ENCODE results near the gene AHDC1. TPM values are rescaled to one million over a fixed set of nuclear protein-coding genes. Genes with fewer than 3 reads are reported as not detected.

Gene AHDC1
- total RNA-seq, 4 donors from 2014 or later = 14.7 to 54.3 (median 35.4) TPM

DNA sequence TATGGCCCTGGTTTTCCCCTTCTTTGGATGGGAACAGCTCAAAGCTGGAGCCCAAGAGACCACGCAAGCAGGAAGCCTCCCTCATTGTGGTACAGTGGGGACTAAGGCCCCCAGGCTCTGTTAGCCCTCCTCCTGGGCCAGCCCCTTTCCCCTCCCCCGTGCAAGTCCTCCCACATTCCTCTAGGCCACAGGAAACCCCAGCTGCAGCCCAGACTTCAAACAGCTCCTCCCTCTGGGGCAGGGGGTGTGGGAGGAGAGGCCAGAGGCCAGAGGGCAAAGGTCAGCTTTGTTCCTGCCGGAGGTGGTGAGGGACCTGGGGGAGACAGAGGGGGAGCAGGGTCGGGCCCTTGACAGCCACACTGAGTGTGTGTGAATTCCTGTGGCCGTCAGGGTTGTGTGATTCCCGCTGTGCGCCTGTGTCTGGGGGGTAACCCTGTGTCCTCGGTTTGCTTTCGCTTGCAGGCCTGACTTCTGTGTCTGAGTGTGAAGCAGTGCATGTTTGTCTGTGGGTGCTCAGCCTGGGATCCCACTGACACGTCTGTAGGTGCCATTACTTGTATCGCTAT, 3.4 kb upstream of the AHDC1 start:
- no peak overlapping the region for H3K4me3 ChIP-seq
- WGBS = 63% methylated on average over 8 of the region's 11 CpGs
- H3K4me1 ChIP-seq = peaks cover 10 to 43% (median 35%) of the 10 kb centered on the region in 4 donors
- no peaks in the 10 kb centered on the region for H3K9me3 ChIP-seq
- no peak overlapping the region for H3K27ac ChIP-seq (replicated peaks in 1 of 4)
- no peak for DNase-seq (ENCODE audit: extremely low spot score)
- TF ChIP-seq POLR2AphosphoS5 (IDR thresholded peaks at IDR 0.05) (no peak), POLR2A (IDR thresholded peaks at IDR 0.05; ENCODE audit: low read depth) (no peak), EP300 (IDR thresholded peaks at IDR 0.05) (no peak)
- TF ChIP-seq, protein P1, sequence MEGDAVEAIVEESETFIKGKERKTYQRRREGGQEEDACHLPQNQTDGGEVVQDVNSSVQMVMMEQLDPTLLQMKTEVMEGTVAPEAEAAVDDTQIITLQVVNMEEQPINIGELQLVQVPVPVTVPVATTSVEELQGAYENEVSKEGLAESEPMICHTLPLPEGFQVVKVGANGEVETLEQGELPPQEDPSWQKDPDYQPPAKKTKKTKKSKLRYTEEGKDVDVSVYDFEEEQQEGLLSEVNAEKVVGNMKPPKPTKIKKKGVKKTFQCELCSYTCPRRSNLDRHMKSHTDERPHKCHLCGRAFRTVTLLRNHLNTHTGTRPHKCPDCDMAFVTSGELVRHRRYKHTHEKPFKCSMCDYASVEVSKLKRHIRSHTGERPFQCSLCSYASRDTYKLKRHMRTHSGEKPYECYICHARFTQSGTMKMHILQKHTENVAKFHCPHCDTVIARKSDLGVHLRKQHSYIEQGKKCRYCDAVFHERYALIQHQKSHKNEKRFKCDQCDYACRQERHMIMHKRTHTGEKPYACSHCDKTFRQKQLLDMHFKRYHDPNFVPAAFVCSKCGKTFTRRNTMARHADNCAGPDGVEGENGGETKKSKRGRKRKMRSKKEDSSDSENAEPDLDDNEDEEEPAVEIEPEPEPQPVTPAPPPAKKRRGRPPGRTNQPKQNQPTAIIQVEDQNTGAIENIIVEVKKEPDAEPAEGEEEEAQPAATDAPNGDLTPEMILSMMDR (IDR thresholded peaks at IDR 0.05) = no peak
- H3K27me3 ChIP-seq = no peaks in the 10 kb centered on the region
- intact Hi-C loops (cut with DNase I) = loop anchor here (2.0 to 5.0 kb wide), 4 partner anchors 51 to 305 kb away; no protein-coding TSS in a partner anchor
- H3K36me3 ChIP-seq = no peaks in the 10 kb centered on the region

DNA sequence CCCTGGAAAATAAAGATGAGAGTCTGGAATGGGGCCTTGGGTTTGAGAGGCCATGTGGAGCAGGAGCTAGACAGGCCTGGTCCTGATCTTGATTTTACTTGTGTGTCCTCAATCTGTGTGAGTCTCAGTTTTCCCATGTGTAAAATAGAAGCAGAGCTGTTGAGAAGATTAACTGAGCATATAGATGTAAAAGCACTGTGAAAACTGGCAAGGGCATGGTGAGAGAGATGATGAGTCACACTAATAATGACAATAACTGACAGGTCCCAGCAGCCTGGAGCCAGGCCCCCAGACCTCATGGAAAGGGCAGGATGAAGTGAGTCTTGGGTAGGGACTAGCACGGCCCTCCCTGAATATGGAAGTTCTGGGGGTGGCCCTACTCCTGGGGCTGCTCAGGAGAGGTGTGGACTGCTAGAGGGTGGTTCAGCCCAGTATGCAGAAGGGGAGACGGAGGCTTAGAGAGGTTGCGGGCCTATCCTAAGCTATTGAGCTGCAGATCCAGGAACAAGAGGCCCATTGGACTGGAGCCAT, 2.8 kb upstream of the AHDC1 start:
- TF ChIP-seq EP300 (IDR thresholded peaks at IDR 0.05) (no peak), POLR2A (IDR thresholded peaks at IDR 0.05; ENCODE audit: low read depth) (no peak), POLR2AphosphoS5 (IDR thresholded peaks at IDR 0.05) (no peak)
- TF ChIP-seq, protein P1 (IDR thresholded peaks at IDR 0.05) = no peak
- H3K4me3 ChIP-seq = no peak overlapping the region
- peaks cover 12 to 49% (median 40%) of the 10 kb centered on the region in 4 donors for H3K4me1 ChIP-seq
- no peaks in the 10 kb centered on the region for H3K27me3 ChIP-seq
- no peaks in the 10 kb centered on the region for H3K36me3 ChIP-seq
- H3K9me3 ChIP-seq = no peaks in the 10 kb centered on the region
- 69% methylated on average over 3 of the region's 3 CpGs for WGBS
- DNase-seq (ENCODE audit: extremely low spot score) = no peak
- no peak overlapping the region for H3K27ac ChIP-seq (replicated peaks in 1 of 4)
- intact Hi-C loops (cut with DNase I) = loop anchor here (2.0 to 5.0 kb wide), 4 partner anchors 50 to 304 kb away; no protein-coding TSS in a partner anchor

DNA sequence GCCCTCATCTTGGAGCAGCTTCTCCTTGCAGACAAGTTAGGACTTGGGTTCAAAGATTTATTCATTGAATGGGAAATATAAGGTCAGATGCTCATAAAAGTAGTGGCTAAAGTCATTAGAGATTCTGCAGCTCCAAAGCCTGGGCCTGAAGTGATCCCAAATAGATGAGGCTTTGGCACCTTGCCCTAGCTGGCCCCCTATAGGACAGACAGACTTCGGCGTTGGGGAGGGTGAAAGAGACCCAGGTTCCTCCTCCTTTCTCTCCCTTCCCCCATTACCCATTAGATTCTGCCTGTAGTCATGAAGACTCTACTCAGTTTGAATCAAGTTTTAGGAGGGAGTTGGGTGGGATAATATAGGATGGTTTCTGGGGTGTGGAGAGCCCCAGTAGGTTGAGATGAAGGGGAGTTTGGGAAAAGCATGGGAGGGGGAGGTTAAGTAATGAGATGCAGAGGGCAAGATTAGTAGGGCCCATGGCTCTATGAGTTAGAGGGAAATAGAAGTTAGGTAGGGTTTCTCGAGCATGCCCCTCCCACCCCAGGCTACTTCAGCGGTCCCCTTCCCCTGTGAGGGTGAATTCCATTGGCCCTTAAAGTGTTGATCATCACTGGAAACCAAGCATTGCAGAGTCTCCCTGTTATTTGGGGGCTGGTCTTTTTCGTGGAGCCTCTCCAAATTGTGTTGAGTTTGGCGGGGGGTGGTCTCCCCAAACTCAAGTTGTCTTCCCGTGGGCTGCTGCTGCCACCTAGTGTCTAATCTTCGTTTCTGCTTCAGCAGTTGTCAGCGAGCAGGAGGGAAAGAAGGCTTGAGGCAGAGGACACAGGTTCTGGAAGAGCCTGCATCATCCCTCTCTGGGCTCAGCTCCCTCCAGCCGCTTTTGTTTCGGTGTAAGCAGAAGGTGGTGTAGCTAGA, 2.1 kb upstream of the AHDC1 start:
- TF ChIP-seq, protein P1 (IDR thresholded peaks at IDR 0.05) = peak; percentile 86 to 95 (median 87)
- TF ChIP-seq POLR2AphosphoS5 (IDR thresholded peaks at IDR 0.05) (peak in 1 of 2 donors; percentile 57), EP300 (IDR thresholded peaks at IDR 0.05) (no peak), POLR2A (IDR thresholded peaks at IDR 0.05; ENCODE audit: low read depth) (no peak)
- intact Hi-C loops (cut with DNase I) = loop anchor here (2.0 to 5.0 kb wide), 4 partner anchors 49 to 304 kb away; no protein-coding TSS in a partner anchor
- Histone ChIP-seq H3K4me1 (peaks cover 19 to 56% (median 48%) of the 10 kb centered on the region in 4 donors), H3K27me3 (no peaks in the 10 kb centered on the region), H3K27ac (replicated peaks in 1 of 4) (peak overlapping the region in 2 of 4 donors; percentile 4 to 22), H3K36me3 (no peaks in the 10 kb centered on the region), H3K4me3 (no peak overlapping the region), H3K9me3 (no peaks in the 10 kb centered on the region)
- DNase-seq (ENCODE audit: extremely low spot score) = no peak
- 11% methylated on average over 11 of the region's 11 CpGs for whole genome bisulfite sequencing

DNA sequence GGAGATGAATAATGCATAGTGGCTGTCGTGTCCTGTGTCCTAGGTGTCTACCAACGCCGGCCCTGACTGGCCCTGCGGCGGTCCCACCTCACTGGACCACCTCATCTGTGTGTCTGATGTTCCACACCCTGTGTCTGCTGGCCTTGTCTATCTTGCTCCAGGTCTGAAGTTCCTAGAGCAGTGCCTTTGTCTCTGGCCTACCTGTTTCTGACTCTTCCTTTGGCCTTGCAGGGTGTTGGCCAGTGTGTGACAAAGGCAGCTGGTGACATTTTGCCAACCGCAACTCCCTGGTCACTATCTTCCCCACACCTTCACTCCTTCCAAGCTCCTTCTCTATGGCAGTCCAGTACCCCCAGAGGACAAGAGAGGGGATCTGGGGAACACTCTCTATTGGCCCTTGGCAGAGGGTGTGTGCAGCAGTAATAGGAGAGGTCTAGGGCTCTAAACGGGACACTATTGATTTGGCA, 1.4 kb upstream of the AHDC1 start:
- WGBS = 85% methylated on average over 7 of the region's 7 CpGs
- Histone ChIP-seq H3K4me1 (peaks cover 27 to 63% (median 55%) of the 10 kb centered on the region in 4 donors), H3K4me3 (no peak overlapping the region), H3K27ac (replicated peaks in 1 of 4) (peak overlapping the region in 1 of 4 donors; percentile 4), H3K27me3 (no peaks in the 10 kb centered on the region), H3K9me3 (no peaks in the 10 kb centered on the region), H3K36me3 (no peaks in the 10 kb centered on the region)
- TF ChIP-seq POLR2A (IDR thresholded peaks at IDR 0.05; ENCODE audit: low read depth) (no peak), POLR2AphosphoS5 (IDR thresholded peaks at IDR 0.05) (no peak), EP300 (IDR thresholded peaks at IDR 0.05) (no peak)
- TF ChIP-seq, protein P1 (IDR thresholded peaks at IDR 0.05) = no peak
- no peak for DNase-seq (ENCODE audit: extremely low spot score)
- intact Hi-C loops (cut with DNase I) = loop anchor here (5.0 kb wide), 2 partner anchors 203 to 303 kb away; no protein-coding TSS in a partner anchor

Measured in esophagus muscularis mucosa (tissue), 4 donors.